Measurements from ENCODE around the gene LRRC18. TPM values are rescaled to one million over a fixed set of nuclear protein-coding genes. Genes with fewer than 3 reads are reported as not detected.

The LRRC18 gene
- total RNA-seq, 1 experiment from 2014 or later: not detected

- POLR2A ChIA-PET: no interaction called here
- Histone ChIP-seq H4K20me1 (ENCODE audit: insufficient read depth) (no peaks in the 10 kb centered on the region), H3K27me3 (ENCODE audit: insufficient read depth, low read length) (peaks cover 25% of the 10 kb centered on the region; the same call in 1 of the 2 replicates), H3K4me3 (replicated peaks in 1 of 2; ENCODE audit: low read depth in 1 of 2, low read length in 2 of 2) (no peak overlapping the region), H3K27ac (ENCODE audit: low read depth, low read length) (no peak overlapping the region), H3K9ac (ENCODE audit: low read length) (no peak overlapping the region), H3K36me3 (ENCODE audit: control insufficient read depth in 1 of 2, insufficient read depth in 2 of 2, low read length in 2 of 2) (no peaks in the 10 kb centered on the region), H3K9me3 (ENCODE audit: control insufficient read depth in 1 of 2, insufficient read depth in 1 of 2, low read depth in 1 of 2, low read length in 2 of 2) (no peaks in the 10 kb centered on the region), H2AFZ (ENCODE audit: low read depth, low read length, poor library complexity, severe bottlenecking) (no peak overlapping the region), H3K4me1 (ENCODE audit: control insufficient read depth in 1 of 2, insufficient read depth in 2 of 2, low read length in 2 of 2) (no peaks in the 10 kb centered on the region), H3K4me2 (ENCODE audit: low read length) (no peak overlapping the region), H3K79me2 (ENCODE audit: insufficient read depth, low read length) (no peaks in the 10 kb centered on the region), H3K9me2 (ENCODE audit: insufficient read depth) (no peaks in the 10 kb centered on the region)
- ATAC-seq: no peak
- intact Hi-C loops (cut with micrococcal nuclease): no loop called here
- CTCF ChIA-PET: no interaction called here
- no TSS peak for BruUV-seq (replicated peaks)
- TF ChIP-seq EZH2 (IDR thresholded peaks at IDR 0.05) (no peak), CEBPB (IDR thresholded peaks at IDR 0.05; ENCODE audit: low read depth) (no peak), REST (IDR thresholded peaks at IDR 0.05; ENCODE audit: low read depth) (no peak), ELF1 (IDR thresholded peaks at IDR 0.05; ENCODE audit: borderline replicate concordance, low read depth) (no peak), RAD21 (IDR thresholded peaks at IDR 0.05; ENCODE audit: low read depth) (no peak), YY1 (IDR thresholded peaks at IDR 0.05; ENCODE audit: extremely low read depth, insufficient replicate concordance, low read depth, low read length) (no peak), SRF (IDR thresholded peaks at IDR 0.05; ENCODE audit: low read depth) (no peak)
- no peak for DNase-seq (ENCODE audit: low read depth, low spot score)
- RAD21 ChIA-PET (ENCODE audit: low non-redundant PET in 1 of 2, low total read pairs in 2 of 2, uncharacterized antibody in 2 of 2, unreplicated experiment in 2 of 2): no interaction called here
Measured at GRCh38 chr10:48879451-48879850, 60.2 kb downstream of the LRRC18 start.

- POLR2A ChIA-PET: no interaction called here
- BruUV-seq (replicated peaks): no TSS peak
- H3K9me2 ChIP-seq (ENCODE audit: insufficient read depth): no peaks in the 10 kb centered on the region
- H4K20me1 ChIP-seq (ENCODE audit: insufficient read depth): no peaks in the 10 kb centered on the region
- H3K27me3 ChIP-seq (ENCODE audit: insufficient read depth, low read length): peaks cover 28% of the 10 kb centered on the region
- DNase-seq (ENCODE audit: low read depth, low spot score): no peak
- no peak overlapping the region for H3K9ac ChIP-seq (ENCODE audit: low read length)
- H3K4me3 ChIP-seq (replicated peaks in 1 of 2; ENCODE audit: low read depth in 1 of 2, low read length in 2 of 2): no peak overlapping the region
- H3K4me1 ChIP-seq (ENCODE audit: control insufficient read depth in 1 of 2, insufficient read depth in 2 of 2, low read length in 2 of 2): no peaks in the 10 kb centered on the region
- H3K4me2 ChIP-seq (ENCODE audit: low read length): no peak overlapping the region
- no peak overlapping the region for H2AFZ ChIP-seq (ENCODE audit: low read depth, low read length, poor library complexity, severe bottlenecking)
- H3K27ac ChIP-seq (ENCODE audit: low read depth, low read length): no peak overlapping the region
- RAD21 ChIA-PET (ENCODE audit: low non-redundant PET in 1 of 2, low total read pairs in 2 of 2, uncharacterized antibody in 2 of 2, unreplicated experiment in 2 of 2): no interaction called here
- CTCF ChIA-PET: no interaction called here
- H3K36me3 ChIP-seq (ENCODE audit: control insufficient read depth in 1 of 2, insufficient read depth in 2 of 2, low read length in 2 of 2): no peaks in the 10 kb centered on the region
- no peaks in the 10 kb centered on the region for H3K79me2 ChIP-seq (ENCODE audit: insufficient read depth, low read length)
- TF ChIP-seq ZNF274 (IDR thresholded peaks at IDR 0.05; ENCODE audit: low read depth, low read length): no peak
- TF ChIP-seq FOSL1 (IDR thresholded peaks at IDR 0.05; ENCODE audit: low read depth): no peak
- no peak for TF ChIP-seq EGR1 (IDR thresholded peaks at IDR 0.05; ENCODE audit: low read depth)
- TF ChIP-seq ELF1 (IDR thresholded peaks at IDR 0.05; ENCODE audit: borderline replicate concordance, low read depth): no peak
- TF ChIP-seq POLR2A (IDR thresholded peaks at IDR 0.05; ENCODE audit: borderline replicate concordance, extremely low read depth, insufficient read depth, insufficient read length): no peak
- no peak for TF ChIP-seq CEBPB (IDR thresholded peaks at IDR 0.05; ENCODE audit: low read depth)
- TF ChIP-seq ZBTB33 (IDR thresholded peaks at IDR 0.05; ENCODE audit: extremely low read depth, insufficient replicate concordance, low read length): no peak
- no peak for TF ChIP-seq SRF (IDR thresholded peaks at IDR 0.05; ENCODE audit: low read depth)
- no peak for TF ChIP-seq EZH2 (IDR thresholded peaks at IDR 0.05)
- no peak for TF ChIP-seq CBX3 (IDR thresholded peaks at IDR 0.05; ENCODE audit: low read depth)
- TF ChIP-seq SP1 (IDR thresholded peaks at IDR 0.05; ENCODE audit: low read depth): no peak
- intact Hi-C loops (cut with micrococcal nuclease): no loop called here
- H3K9me3 ChIP-seq (ENCODE audit: control insufficient read depth in 1 of 2, insufficient read depth in 1 of 2, low read depth in 1 of 2, low read length in 2 of 2): no peaks in the 10 kb centered on the region
- no peak for ATAC-seq
Measured at GRCh38 chr10:48878091-48878490, 61.5 kb downstream of the LRRC18 start.

Measured in HCT116 (cell line).